Motor neuron (in vitro differentiated cells): ENCODE results near the gene PREX1. TPM values are rescaled to one million over a fixed set of nuclear protein-coding genes. Genes with fewer than 3 reads are reported as not detected.
A peak's percentile ranks its signal among the peaks of the same experiment; 100 is the strongest.

Experiments
- ATAC-seq, 8 experiments: fragments of 200-7000 bp; cut with Tn5 transposase; replicated peaks in 6 of 8; 2 replicates each; pipeline ENCODE4 v1.8.0; 2021; ENCODE audit warnings: mild to moderate bottlenecking in 8 of 8, moderate library complexity in 8 of 8
- H3K27ac ChIP-seq, 2 donors: fragments of 250-450 bp; sonication (Bioruptor Pico); 2 replicates each; pipeline ENCODE4 v1.9.0; 2021; ENCODE audit warnings: antibody characterized with exemption in 2 of 2, mild to moderate bottlenecking in 2 of 2, moderate library complexity in 1 of 2
- H3K4me1 ChIP-seq, 2 donors: fragments of 250-450 bp; sonication (Bioruptor Pico); replicated peaks in 1 of 2; 2 replicates each; pipeline ENCODE4 v1.6.1; 2021; ENCODE audit warnings: antibody characterized with exemption in 2 of 2, mild to moderate bottlenecking in 2 of 2, moderate library complexity in 1 of 2
- H3K4me3 ChIP-seq, 5 donors: fragments of 250-450 bp; sonication (Bioruptor Pico); 2 replicates each; pipeline ENCODE4 v1.9.0; 2021; ENCODE audit warnings: antibody characterized with exemption in 5 of 5, mild to moderate bottlenecking in 5 of 5, moderate library complexity in 4 of 5
- WGBS, 10 experiments: fragments of 450-650 bp; shearing (Covaris generic); methylation state at CpG; one replicate each; pipeline ENCODE4 v1.0.0; 2022; 5-methylcytosine and 5-hydroxymethylcytosine counted together
- in situ Hi-C, 9 experiments: fragments of 400-800 bp; cut with MboI; loops; one replicate each; pipeline ENCODE4 v1.15.0; 2021; ENCODE audit warnings: low sequenced_read_pairs in 9 of 9, low pct_unique_long_range_greater_than_20kb in 2 of 9; ENCODE audit not compliant: unreplicated experiment in 9 of 9
- total RNA-seq, 8 experiments: library from RNA; unstranded; fragments of 300-600 nt; gene quantifications; 2 replicates each; pipeline versions ENCODE4 v1.2.3 to v1.2.4, GENCODE V29; 2022

PREX1 gene
- total RNA-seq, 8 experiments from 2014 or later = 10.1 to 54.9 (median 27.0) TPM

- no peak overlapping the region for H3K4me3 ChIP-seq
- in situ Hi-C loops = loop anchor here in 1 of 9 experiments (25.0 kb wide), 1 partner anchor 232 kb away; the partner anchor contains the start of gene ARFGEF2
- no peak overlapping the region for H3K27ac ChIP-seq
- ATAC-seq = no peak
- 81 to 100% (median 97%) methylated on average over 1 to 7 of the region's 7 CpGs; no CpG with 5 or more reads in 2 of the 10 experiments for WGBS, 10 experiments
- peaks cover 18 to 20% of the 10 kb centered on the region in 2 donors for H3K4me1 ChIP-seq
These were observed 147.1 kb downstream of the PREX1 start for GRCh38 chr20:48680650-48681049.

DNA sequence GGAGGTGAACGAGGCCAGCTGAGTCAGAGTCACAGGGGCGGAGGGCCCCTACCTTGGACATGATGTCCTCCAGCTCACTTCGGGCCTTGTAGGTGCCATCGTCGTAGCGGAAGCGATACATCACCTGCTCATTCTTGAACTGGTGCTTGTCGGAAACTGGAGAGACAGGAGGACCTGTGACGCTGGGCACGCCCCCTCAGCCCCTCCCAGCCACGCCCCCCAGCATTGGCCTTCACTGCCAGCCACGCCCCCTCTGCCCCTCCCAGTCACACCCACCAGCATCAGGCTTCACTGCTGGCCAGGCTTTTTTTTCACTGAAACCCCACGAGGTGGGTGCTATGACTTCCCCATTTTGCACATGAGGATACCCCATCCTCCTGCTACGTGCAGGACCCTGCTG, 148.2 kb downstream of the PREX1 start:
- in situ Hi-C loops = loop anchor here in 1 of 9 experiments (25.0 kb wide), 1 partner anchor 233 kb away; the partner anchor contains the start of gene ARFGEF2
- Histone ChIP-seq H3K27ac (no peak overlapping the region), H3K4me3 (no peak overlapping the region), H3K4me1 (peaks cover 18 to 20% of the 10 kb centered on the region in 2 donors)
- no peak for ATAC-seq
- 80 to 100% methylated on average over 1 to 2 of the region's 14 CpGs; no CpG with 5 or more reads in 8 of the 10 experiments for WGBS, 10 experiments

GRCh38 chr20:48679011-48679410, 148.8 kb downstream of the PREX1 start:
- 20 to 100% (median 77%) methylated on average over 1 to 3 of the region's 3 CpGs; no CpG with 5 or more reads in 6 of the 10 experiments for WGBS, 10 experiments
- in situ Hi-C loops = loop anchor here in 1 of 9 experiments (25.0 kb wide), 1 partner anchor 233 kb away; the partner anchor contains the start of gene ARFGEF2
- no peak for ATAC-seq
- H3K27ac ChIP-seq = no peak overlapping the region
- H3K4me1 ChIP-seq = peaks cover 18 to 20% of the 10 kb centered on the region in 2 donors
- H3K4me3 ChIP-seq = no peak overlapping the region

DNA sequence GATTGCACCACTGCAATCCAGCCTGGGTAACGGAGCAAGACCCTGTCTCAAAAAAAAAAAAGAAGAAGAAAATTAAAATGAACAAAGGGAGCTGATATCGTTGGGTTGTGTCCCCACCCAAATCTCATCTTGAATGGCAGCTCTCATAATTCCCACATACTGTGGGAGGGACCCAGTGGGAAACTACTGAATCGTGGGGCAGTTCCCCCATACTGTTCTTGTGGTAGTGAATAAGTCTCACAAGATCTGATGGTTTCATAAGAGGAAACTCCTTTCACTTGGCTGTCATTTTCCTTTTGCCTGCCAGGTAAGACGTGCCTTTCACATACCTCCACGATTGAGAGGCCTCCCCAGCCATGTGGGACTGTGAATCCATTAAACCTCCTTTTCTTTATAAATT, 149.4 kb downstream of the PREX1 start:
- H3K27ac ChIP-seq = no peak overlapping the region
- no peak overlapping the region for H3K4me3 ChIP-seq
- H3K4me1 ChIP-seq = peaks cover 14 to 15% of the 10 kb centered on the region in 2 donors
- in situ Hi-C loops = loop anchor here in 1 of 9 experiments (25.0 kb wide), 1 partner anchor 234 kb away; the partner anchor contains the start of gene ARFGEF2
- ATAC-seq = no peak
- WGBS, 10 experiments = 67 to 100% (median 100%) methylated on average over 1 to 4 of the region's 5 CpGs; no CpG with 5 or more reads in 3 of the 10 experiments

DNA sequence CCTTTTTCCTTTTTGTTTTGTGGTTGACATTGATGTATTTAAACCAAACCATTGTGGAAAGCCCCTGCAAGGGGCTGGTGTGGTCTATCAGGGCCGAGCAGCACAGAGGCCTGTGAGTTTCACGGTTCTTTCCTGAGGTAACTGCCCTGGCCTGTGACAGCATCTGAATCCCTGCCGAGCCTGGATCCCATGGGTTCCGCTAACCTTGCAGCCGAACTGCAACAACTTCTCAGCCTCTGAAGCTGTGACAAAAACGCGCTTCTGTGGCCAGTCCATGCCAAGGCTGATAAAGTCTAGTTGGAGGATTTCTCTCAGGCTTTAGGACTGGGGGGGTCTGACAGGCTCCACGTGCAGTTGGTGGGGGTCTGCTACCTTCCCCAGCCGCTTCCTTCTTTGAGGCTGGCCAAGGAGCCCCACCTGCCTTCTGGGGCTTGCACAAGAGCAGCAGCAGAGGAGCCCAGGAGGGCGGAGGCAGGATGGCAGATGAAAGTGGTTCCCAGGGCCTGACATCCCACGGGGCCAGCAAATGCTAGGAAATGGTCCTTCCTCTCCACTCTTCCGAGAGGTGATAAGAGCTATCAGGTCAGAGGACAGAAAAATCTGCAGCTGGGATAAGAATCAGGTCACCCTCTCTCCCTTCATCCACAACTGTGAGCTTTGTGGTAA, 150.9 kb downstream of the PREX1 start:
- H3K4me1 ChIP-seq = no peaks in the 10 kb centered on the region
- no peak overlapping the region for H3K4me3 ChIP-seq
- no peak overlapping the region for H3K27ac ChIP-seq
- in situ Hi-C loops = loop anchor here in 1 of 9 experiments (25.0 kb wide), 1 partner anchor 235 kb away; the partner anchor contains the start of gene ARFGEF2
- WGBS, 10 experiments = 46 to 100% (median 61%) methylated on average over 2 to 10 of the region's 12 CpGs; no CpG with 5 or more reads in 3 of the 10 experiments
- ATAC-seq = no peak

- in situ Hi-C loops = loop anchor here in 1 of 9 experiments (25.0 kb wide), 1 partner anchor 236 kb away; the partner anchor contains the start of gene ARFGEF2
- Histone ChIP-seq H3K27ac (no peak overlapping the region), H3K4me1 (no peaks in the 10 kb centered on the region), H3K4me3 (no peak overlapping the region)
- 93 to 100% (median 100%) methylated on average over 1 to 3 of the region's 9 CpGs; no CpG with 5 or more reads in 6 of the 10 experiments for WGBS, 10 experiments
- ATAC-seq = no peak
These were observed 151.7 kb downstream of the PREX1 start for GRCh38 chr20:48676125-48676524.

DNA sequence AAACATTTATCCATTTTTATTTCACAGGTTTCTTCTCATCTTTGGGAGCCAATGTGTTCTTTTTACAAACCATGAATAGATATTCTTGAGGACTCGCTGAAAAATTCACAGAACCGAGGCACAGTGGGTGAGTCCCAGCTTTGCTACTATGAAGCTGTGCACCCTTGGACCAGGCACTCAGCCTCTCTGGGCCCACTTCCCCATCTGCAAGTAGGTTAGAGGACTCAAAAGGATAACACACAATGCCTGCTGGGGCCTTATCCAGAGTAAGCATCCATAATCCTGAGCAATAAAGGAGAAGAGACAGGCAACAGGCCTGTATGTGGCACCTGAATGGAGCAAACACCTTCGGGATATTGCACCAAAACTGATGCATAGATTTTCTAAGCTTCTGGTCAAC, 153.3 kb downstream of the PREX1 start:
- 44 to 100% (median 96%) methylated on average over 1 to 3 of the region's 3 CpGs; no CpG with 5 or more reads in 1 of the 10 experiments for WGBS, 10 experiments
- H3K4me3 ChIP-seq = no peak overlapping the region
- no peak overlapping the region for H3K27ac ChIP-seq
- H3K4me1 ChIP-seq = no peaks in the 10 kb centered on the region
- in situ Hi-C loops = loop anchor here in 4 of 9 experiments (25.0 kb wide), 1 partner anchor 238 kb away; the partner anchor contains the start of gene ARFGEF2 (in 4 of the 4)
- ATAC-seq = no peak

DNA sequence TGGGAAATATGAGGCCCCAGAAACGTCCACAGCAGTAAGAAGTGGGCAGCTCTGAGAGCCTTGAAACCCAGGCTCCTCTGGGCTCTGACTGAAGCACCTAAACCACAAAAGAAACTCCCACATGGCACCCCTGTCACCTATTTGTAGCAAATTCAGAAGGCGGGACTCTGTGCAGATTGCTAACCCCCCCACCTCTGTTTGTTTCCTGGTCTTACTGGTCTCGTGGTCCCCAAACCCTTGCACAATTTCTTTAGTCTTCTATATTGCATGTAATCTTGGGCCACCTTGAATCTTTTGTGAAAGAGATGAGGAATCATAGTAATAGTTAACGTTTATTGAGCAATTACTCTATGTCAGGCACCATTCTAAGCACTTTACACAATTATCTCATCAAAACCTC, 154.3 kb downstream of the PREX1 start:
- 67 to 100% (median 80%) methylated on average over 1 to 3 of the region's 4 CpGs; no CpG with 5 or more reads in 3 of the 10 experiments for WGBS, 10 experiments
- Histone ChIP-seq H3K27ac (no peak overlapping the region), H3K4me1 (peaks cover 4% of the 10 kb centered on the region in 2 donors), H3K4me3 (no peak overlapping the region)
- in situ Hi-C loops = loop anchor here in 4 of 9 experiments (25.0 kb wide), 1 partner anchor 239 kb away; the partner anchor contains the start of gene ARFGEF2 (in 4 of the 4)
- ATAC-seq = no peak

- H3K27ac ChIP-seq = no peak overlapping the region
- in situ Hi-C loops = loop anchor here in 4 of 9 experiments (25.0 kb wide), 1 partner anchor 240 kb away; the partner anchor contains the start of gene ARFGEF2 (in 4 of the 4)
- WGBS, 10 experiments = 0 to 100% (median 77%) methylated on average over 1 to 5 of the region's 8 CpGs; no CpG with 5 or more reads in 6 of the 10 experiments
These were observed 155.5 kb downstream of the PREX1 start for GRCh38 chr20:48672324-48672723.

GRCh38 chr20:48671141-48671540, 156.7 kb downstream of the PREX1 start:
- in situ Hi-C loops = loop anchor here in 4 of 9 experiments (25.0 kb wide), 1 partner anchor 241 kb away; the partner anchor contains the start of gene ARFGEF2 (in 4 of the 4)
- ATAC-seq = no peak
- Histone ChIP-seq H3K27ac (no peak overlapping the region), H3K4me1 (peaks cover 10 to 13% of the 10 kb centered on the region in 2 donors), H3K4me3 (no peak overlapping the region)
- WGBS, 10 experiments = 72 to 100% (median 88%) methylated on average over 1 to 3 of the region's 3 CpGs; no CpG with 5 or more reads in 3 of the 10 experiments

More at GRCh38 chr20:48672324-48672723, 155.5 kb downstream of the PREX1 start:
- Histone ChIP-seq H3K4me3 (no peak overlapping the region), H3K4me1 (peaks cover 10 to 13% of the 10 kb centered on the region in 2 donors)
- ATAC-seq = no peak

DNA sequence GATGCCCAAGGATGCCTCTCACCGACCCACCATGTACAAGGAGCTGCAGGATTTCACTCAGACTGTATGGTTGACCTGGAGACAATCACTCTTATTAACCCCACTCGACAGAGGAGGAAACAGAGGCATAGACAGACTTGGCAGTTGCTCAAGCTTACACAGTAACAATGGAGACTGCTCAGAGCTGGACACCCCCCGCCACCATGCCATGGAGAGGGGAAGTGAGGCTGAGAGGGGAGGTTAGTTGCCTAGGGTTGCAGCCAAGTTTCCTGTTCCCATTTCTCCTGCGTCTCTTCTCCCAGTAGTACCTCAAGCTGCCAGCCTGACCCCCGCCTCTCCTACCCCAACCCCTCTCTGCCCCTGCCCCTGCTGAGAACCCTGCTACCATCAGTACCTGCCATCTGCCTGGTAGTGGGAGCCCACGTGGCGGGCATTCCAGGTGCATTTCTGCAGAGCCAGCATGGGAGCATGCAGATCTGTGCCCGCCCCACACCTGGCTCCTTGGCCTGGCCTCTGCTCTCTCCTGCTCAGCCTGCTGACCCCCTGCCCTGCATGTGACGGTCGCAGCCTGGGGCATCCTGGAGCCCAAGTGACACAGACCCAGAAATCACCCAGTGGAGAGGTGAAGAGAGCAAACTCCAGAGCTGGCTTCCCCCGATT, 157.7 kb downstream of the PREX1 start:
- 53 to 100% (median 93%) methylated on average over 1 to 3 of the region's 11 CpGs; no CpG with 5 or more reads in 6 of the 10 experiments for WGBS, 10 experiments
- ATAC-seq = no peak
- Histone ChIP-seq H3K4me1 (peaks cover 10 to 13% of the 10 kb centered on the region in 2 donors), H3K27ac (no peak overlapping the region), H3K4me3 (no peak overlapping the region)
- in situ Hi-C loops = loop anchor here in 4 of 9 experiments (25.0 kb wide), 1 partner anchor 242 kb away; the partner anchor contains the start of gene ARFGEF2 (in 4 of the 4)

GRCh38 chr20:48668451-48668946, 159.3 kb downstream of the PREX1 start:
- no peak overlapping the region for H3K4me3 ChIP-seq
- peak in 7 of 8 experiments; percentile 4 to 89 (median 59) for ATAC-seq
- in situ Hi-C loops = loop anchor here in 4 of 9 experiments (25.0 kb wide), 1 partner anchor 244 kb away; the partner anchor contains the start of gene ARFGEF2 (in 4 of the 4)
- peak overlapping the region; percentile 54 to 83 for H3K27ac ChIP-seq
- peaks cover 10 to 13% of the 10 kb centered on the region in 2 donors for H3K4me1 ChIP-seq
- 80 to 87% methylated on average over 2 to 3 of the region's 10 CpGs; no CpG with 5 or more reads in 8 of the 10 experiments for WGBS, 10 experiments
